ENCODE results near the gene FYB2. TPM values are rescaled to one million over a fixed set of nuclear protein-coding genes. Genes with fewer than 3 reads are reported as not detected.

The FYB2 gene
- total RNA-seq, 1 experiment from 2014 or later = 0.48 TPM

GRCh38 chr1:56710646-56711045, 108.6 kb downstream of the FYB2 start:
- Mint-ChIP-seq H3K9me3 (no peaks in the 10 kb centered on the region), H3K27ac (no peak overlapping the region), H3K36me3 (ENCODE audit: insufficient read depth in 1 of 3, low read depth in 3 of 3) (peaks cover 2 to 19% (median 10%) of the 10 kb centered on the region in 3 experiments; a peak in 6 of 7 replicates), H3K4me1 (peaks cover 0 to 5% of the 10 kb centered on the region in 2 experiments; a peak in 1 of 4 replicates), H3K4me3 (no peak overlapping the region), H3K27me3 (ENCODE audit: low read depth) (no peaks in the 10 kb centered on the region)
- Histone ChIP-seq H2BK5ac (ENCODE audit: insufficient read length, low read length) (no peak overlapping the region), H3K18ac (ENCODE audit: insufficient read length, low read depth, low read length) (no peak overlapping the region), H3K27ac (ENCODE audit: insufficient read length, low read depth, low read length) (no peak overlapping the region), H2BK120ac (ENCODE audit: low read depth, low read length, poor library complexity, severe bottlenecking) (no peak overlapping the region), H2BK20ac (ENCODE audit: low read depth, low read length, poor library complexity, severe bottlenecking) (no peak overlapping the region), H3K14ac (ENCODE audit: insufficient read depth, low read length) (no peak overlapping the region), H4K5ac (ENCODE audit: insufficient read length, low read depth, low read length) (no peak overlapping the region), H3K79me1 (ENCODE audit: insufficient read depth, low read depth, low read length, poor library complexity, severe bottlenecking) (no peaks in the 10 kb centered on the region), H2AFZ (ENCODE audit: low read length) (no peak overlapping the region), H3K23me2 (ENCODE audit: insufficient read length, low read depth, low read length, poor library complexity, severe bottlenecking) (no peaks in the 10 kb centered on the region), H2BK12ac (ENCODE audit: insufficient read length, low read depth, low read length) (no peak overlapping the region), H3K4ac (ENCODE audit: low read depth, low read length) (no peak overlapping the region), H2AK5ac (ENCODE audit: insufficient read length, low read length) (no peak overlapping the region), H3K27me3 (ENCODE audit: insufficient read depth, low read length) (no peaks in the 10 kb centered on the region), H3T11ph (ENCODE audit: low read length) (no peak overlapping the region), H3K4me1 (ENCODE audit: insufficient read depth, low read length) (no peaks in the 10 kb centered on the region), H4K8ac (replicated peaks; ENCODE audit: insufficient read length, low read depth, low read length) (no peak overlapping the region), H3K23ac (ENCODE audit: insufficient read length, low read depth, low read length) (no peak overlapping the region), H4K91ac (ENCODE audit: insufficient read length, low read depth, low read length) (no peak overlapping the region), H3K9ac (ENCODE audit: extremely low read depth, insufficient read length, low read length) (no peak overlapping the region), H3K9me3 (ENCODE audit: control insufficient read depth, low read depth, low read length) (no peaks in the 10 kb centered on the region), H2BK15ac (ENCODE audit: low read depth, low read length) (no peak overlapping the region), H3K56ac (ENCODE audit: insufficient read length, low read depth, low read length) (no peak overlapping the region), H3K4me2 (ENCODE audit: insufficient read depth, insufficient read length, low read length) (no peak overlapping the region), H3K79me2 (ENCODE audit: insufficient read depth, low read length) (no peaks in the 10 kb centered on the region), H4K20me1 (ENCODE audit: control insufficient read depth, insufficient read depth, insufficient read length) (no peaks in the 10 kb centered on the region)
- no peak for TF ChIP-seq CTCF (conservative IDR thresholded peaks at IDR 0.05)
- no peak for DNase-seq

Measured in H9 (cell line).